Keratinocyte (primary cell): ENCODE results near the gene EXOC6B. TPM values are rescaled to one million over a fixed set of nuclear protein-coding genes. Genes with fewer than 3 reads are reported as not detected.

Source experiments
- DNase-seq: peaks from one replicate; pipeline ENCODE4 v3.0.0-alpha.2; 2011; ENCODE audit warnings: low read depth, missing footprints, low spot score
- FAIRE-seq: peaks from 2 replicates; lab custom pipeline; 2011; peaks lifted over from hg19 to GRCh38; lab: Jason Lieb, UNC
- H2AFZ ChIP-seq: 2 replicates; pipeline ENCODE4 v1.6.0; 2012; ENCODE audit warnings: low read length, control low read depth, inconsistent platforms; ENCODE audit not compliant: control insufficient read depth
- H3K27ac ChIP-seq: 2 replicates; pipeline ENCODE4 v1.5.1; 2011; ENCODE audit warnings: low read length; ENCODE audit not compliant: control insufficient read depth, insufficient read depth
- H3K27me3 ChIP-seq: 3 replicates; pipeline ENCODE4 v1.6.0; 2011; ENCODE audit warnings: low read length; ENCODE audit not compliant: control insufficient read depth, insufficient read depth; ENCODE audit errors: extremely low read depth
- H3K36me3 ChIP-seq, 2 experiments: 2 replicates in 1 of 2; 3 replicates in 1 of 2; pipeline ENCODE4 v1.5.1; 2011; ENCODE audit warnings: low read length in 2 of 2, mild to moderate bottlenecking in 1 of 2; ENCODE audit not compliant: control insufficient read depth in 2 of 2, insufficient read depth in 2 of 2; ENCODE audit errors: extremely low read depth in 1 of 2
- H3K4me1 ChIP-seq: 3 replicates; pipeline ENCODE4 v1.5.1; 2011; ENCODE audit warnings: low read length; ENCODE audit not compliant: control insufficient read depth, insufficient read depth; ENCODE audit errors: extremely low read depth
- H3K4me2 ChIP-seq: 3 replicates; pipeline ENCODE4 v1.6.0; 2011; ENCODE audit warnings: low read depth, low read length; ENCODE audit not compliant: control insufficient read depth, insufficient read depth; ENCODE audit errors: extremely low read depth
- H3K4me3 ChIP-seq, 3 experiments: fragments of 200-600 bp in 1 of 3; sonication (generic) in 1 of 3; 2 replicates in 2 of 3; 3 replicates in 1 of 3; pipeline ENCODE4 v1.5.1; 2011 to 2016; ENCODE audit warnings: low read length in 3 of 3, mild to moderate bottlenecking in 3 of 3, control low read depth in 2 of 3, inconsistent platforms in 1 of 3, low read depth in 1 of 3, mixed read lengths in 1 of 3, mixed run types in 1 of 3, moderate library complexity in 1 of 3; ENCODE audit not compliant: control insufficient read depth in 2 of 3, insufficient read depth in 2 of 3; ENCODE audit errors: extremely low read depth in 1 of 3
- H3K79me2 ChIP-seq: 2 replicates; pipeline ENCODE4 v1.6.0; 2012; ENCODE audit warnings: low read length; ENCODE audit not compliant: control insufficient read depth, insufficient read depth
- H3K9ac ChIP-seq: 3 replicates; pipeline ENCODE4 v1.6.0; 2011; ENCODE audit warnings: low read length; ENCODE audit not compliant: control insufficient read depth, insufficient read depth; ENCODE audit errors: extremely low read depth
- H3K9me1 ChIP-seq: 3 replicates; pipeline ENCODE4 v1.6.0; 2011; ENCODE audit warnings: low read length; ENCODE audit not compliant: control insufficient read depth, insufficient read depth; ENCODE audit errors: extremely low read depth
- H3K9me3 ChIP-seq: 2 replicates; pipeline ENCODE4 v1.5.1; 2012; ENCODE audit warnings: low read depth, low read length; ENCODE audit not compliant: control insufficient read depth
- H4K20me1 ChIP-seq: 3 replicates; pipeline ENCODE4 v1.6.0; 2011; ENCODE audit warnings: low read length; ENCODE audit not compliant: control insufficient read depth, insufficient read depth; ENCODE audit errors: extremely low read depth
- CTCF ChIP-seq, 3 experiments: IDR thresholded peaks in 1 of 3; conservative IDR thresholded peaks in 1 of 3; optimal IDR thresholded peaks in 1 of 3; 2 replicates in 2 of 3; 3 replicates in 1 of 3; pipeline versions ENCODE3 to v1.5.1; 2011; ENCODE audit warnings: low read length in 3 of 3, mild to moderate bottlenecking in 3 of 3, moderate library complexity in 2 of 3, control low read depth in 1 of 3, inconsistent platforms in 1 of 3; ENCODE audit not compliant: insufficient read depth in 2 of 3; ENCODE audit errors: extremely low read depth in 1 of 3
- EZH2 ChIP-seq: IDR thresholded peaks from one replicate; pipeline ENCODE4 v1.6.1; 2012; ENCODE audit warnings: inconsistent platforms, mild to moderate bottlenecking, low read length, moderate library complexity
- dilution Hi-C: fragments of 300-500 bp; cut with MboI; formaldehyde crosslinking; loops from one replicate; pipeline ENCODE4 v1.7.0; 2020; ENCODE audit warnings: low sequenced_read_pairs; ENCODE audit not compliant: extremely low pct_ligation_motif_present
- polyA plus RNA-seq, 5 experiments: library from polyadenylated mRNA; depleted of rRNA in 3 of 5; stranded (reverse) in 3 of 5; stranded (forward) in 1 of 5; unstranded in 1 of 5; fragments of >200 nt; gene quantifications; 1 replicate in 1 of 5; 2 replicates in 3 of 5; 3 replicates in 1 of 5; pipeline versions ENCODE4 v1.2.1 to v1.2.3, GENCODE V29; 2011 to 2012; ENCODE audit warnings: missing spikeins in 2 of 5, low read depth in 1 of 5, low replicate concordance in 1 of 5

The EXOC6B gene
- polyA plus RNA-seq, 1 donor (not counting 4 experiments of a cell fraction or from before 2014, with no cell fraction given): 37.3 TPM

- Histone ChIP-seq H3K79me2 (no peaks in the 10 kb centered on the region), H4K20me1 (no peaks in the 10 kb centered on the region), H3K36me3 (no peaks in the 10 kb centered on the region), H3K27me3 (no peaks in the 10 kb centered on the region), H3K4me3 (no peak overlapping the region), H3K27ac (no peak overlapping the region), H3K4me1 (no peaks in the 10 kb centered on the region), H2AFZ (no peak overlapping the region), H3K4me2 (no peak overlapping the region), H3K9me3 (no peaks in the 10 kb centered on the region), H3K9me1 (no peaks in the 10 kb centered on the region), H3K9ac (no peak overlapping the region)
- TF ChIP-seq CTCF (optimal IDR thresholded peaks at IDR 0.05 in 1 of 3, IDR thresholded peaks at IDR 0.05 in 1 of 3, conservative IDR thresholded peaks at IDR 0.05 in 1 of 3; ENCODE audit: extremely low read depth in 1 of 3, insufficient read depth in 2 of 3, low read length in 3 of 3) (no peak), EZH2 (no peak)
- FAIRE-seq (no peak), DNase-seq (no peak)
- dilution Hi-C loops: no loop called here
Measured at GRCh38 chr2:72524071-72524470, 301.8 kb downstream of the EXOC6B start.

DNA sequence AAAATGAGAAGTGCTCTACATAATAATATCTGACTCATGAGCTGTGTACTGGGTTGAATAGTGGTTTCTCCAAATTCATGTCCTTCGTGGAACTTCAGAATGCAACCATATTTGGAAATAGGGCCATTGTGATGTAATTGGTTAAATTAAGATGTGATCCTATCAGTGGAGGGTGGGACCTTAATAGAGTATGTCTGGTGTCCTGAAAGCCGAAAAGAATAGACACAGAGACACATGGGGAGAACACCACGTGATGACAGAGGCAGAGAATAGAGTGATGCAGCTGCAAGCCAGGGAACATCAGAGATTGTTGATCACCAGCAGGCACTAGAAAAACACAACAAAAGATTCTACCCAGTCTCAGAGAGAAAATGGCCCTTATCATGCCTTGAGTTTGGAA lies 310.1 kb downstream of the EXOC6B start:
- Histone ChIP-seq H3K4me2 (no peak overlapping the region), H2AFZ (no peak overlapping the region), H3K36me3 (peaks cover 0 to 1% of the 10 kb centered on the region in 2 experiments), H3K27ac (no peak overlapping the region), H3K9me1 (no peaks in the 10 kb centered on the region), H3K9ac (no peak overlapping the region), H3K27me3 (no peaks in the 10 kb centered on the region), H3K4me1 (no peaks in the 10 kb centered on the region), H3K9me3 (no peaks in the 10 kb centered on the region), H3K79me2 (no peaks in the 10 kb centered on the region), H3K4me3 (no peak overlapping the region), H4K20me1 (no peaks in the 10 kb centered on the region)
- FAIRE-seq: no peak
- DNase-seq: no peak
- TF ChIP-seq EZH2 (no peak), CTCF (optimal IDR thresholded peaks at IDR 0.05 in 1 of 3, IDR thresholded peaks at IDR 0.05 in 1 of 3, conservative IDR thresholded peaks at IDR 0.05 in 1 of 3; ENCODE audit: extremely low read depth in 1 of 3, insufficient read depth in 2 of 3, low read length in 3 of 3) (no peak)
- dilution Hi-C loops: no loop called here
